NOMO-1 treated with DMSO at 0.1 percent for 48 hours (cell line): Measurements from ENCODE around the gene KCNJ15.

Experiments
- DNase-seq: peaks from one replicate; lab custom pipeline; 2025; ENCODE audit not compliant: unreplicated experiment; lab: John Stamatoyannopoulos, UW

The KCNJ15 gene

DNA sequence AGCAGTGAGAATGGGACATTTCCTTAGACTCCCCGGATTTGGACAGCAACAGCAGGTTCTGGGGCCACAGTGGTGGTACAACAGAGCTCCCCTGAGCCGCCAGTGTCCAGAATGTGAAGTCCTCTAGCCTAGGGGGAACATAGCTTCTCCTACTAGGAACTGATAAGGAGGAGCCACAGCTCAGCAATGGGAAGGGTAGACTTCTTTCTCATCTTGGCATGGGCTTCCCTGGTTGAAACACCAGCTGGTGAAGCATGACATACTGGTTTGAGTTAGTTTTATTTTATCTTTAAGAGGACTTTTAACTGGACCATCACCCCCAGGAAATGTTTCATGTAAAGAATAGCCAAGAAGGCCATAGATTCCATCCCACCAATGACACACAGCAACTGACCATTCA is 68.4 kb downstream of the KCNJ15 start:
- no peak for DNase-seq

GRCh38 chr21:38325731-38326420 is 69.1 kb downstream of the KCNJ15 start:
- no peak for DNase-seq

- no peak for DNase-seq
Observed at GRCh38 chr21:38326429-38326828, 69.6 kb downstream of the KCNJ15 start.

- no peak for DNase-seq
Observed at GRCh38 chr21:38326899-38327298, 70.1 kb downstream of the KCNJ15 start.

DNA sequence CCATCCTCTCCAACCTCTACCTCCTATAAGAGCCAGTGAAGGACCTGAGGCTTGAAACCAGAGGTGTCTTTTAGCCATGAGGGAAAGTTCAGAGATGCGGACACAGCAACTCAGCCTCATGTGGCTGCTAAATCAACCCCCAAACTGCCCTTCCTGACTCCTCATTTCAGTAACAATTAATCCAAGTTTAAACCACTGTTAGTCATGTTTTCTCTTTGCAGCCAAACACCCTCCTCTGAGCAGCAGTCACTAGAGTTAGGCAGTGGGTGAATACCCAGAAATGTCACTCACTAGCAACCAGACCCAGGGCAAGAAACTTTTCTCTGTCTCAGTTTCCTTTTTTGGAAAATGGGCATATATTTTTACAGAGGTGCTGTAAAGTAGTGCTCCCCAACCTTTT is 71.2 kb downstream of the KCNJ15 start:
- DNase-seq: no peak

GRCh38 chr21:38329162-38329561 is 72.4 kb downstream of the KCNJ15 start:
- DNase-seq: no peak

DNA sequence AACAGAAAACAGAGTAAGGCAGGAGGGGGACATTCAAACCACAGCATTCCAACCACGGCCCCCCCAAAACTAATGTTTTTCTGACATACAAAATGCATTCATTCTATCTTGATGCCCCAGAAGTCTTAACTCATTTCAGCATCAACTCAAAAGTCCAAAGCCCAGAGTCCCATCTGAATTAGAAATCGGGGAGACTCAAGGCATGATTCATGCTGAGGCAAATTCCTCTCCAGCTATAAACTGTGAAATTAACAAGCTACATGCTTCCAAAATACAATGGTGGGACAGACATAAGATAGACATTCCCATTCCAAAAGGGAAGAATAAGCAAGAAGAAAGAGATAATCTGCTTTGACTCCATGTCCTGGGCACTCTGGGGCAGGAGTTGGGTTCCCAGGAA is 73.9 kb downstream of the KCNJ15 start:
- no peak for DNase-seq

GRCh38 chr21:38333301-38334272 is 76.8 kb downstream of the KCNJ15 start:
- peak; percentile 50 for DNase-seq

DNA sequence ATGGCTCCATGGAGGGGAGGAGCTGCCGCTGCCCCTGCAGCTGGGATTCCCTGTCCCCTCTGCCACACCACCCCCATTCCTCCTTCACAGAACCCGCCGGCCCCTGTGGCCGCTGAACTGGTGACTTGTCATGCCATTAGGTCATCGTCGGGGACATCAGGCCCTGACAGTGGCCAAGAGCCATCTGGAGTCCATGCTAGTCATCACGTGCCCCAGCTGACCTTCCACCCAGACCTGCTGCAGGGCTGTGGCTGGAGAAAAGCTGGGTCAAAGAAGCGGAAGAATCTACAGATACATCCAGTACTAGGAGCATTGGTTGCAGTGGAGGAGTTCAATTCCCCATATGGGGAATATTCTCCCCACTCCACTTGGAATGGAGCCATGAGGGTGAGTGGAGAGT is 78.1 kb downstream of the KCNJ15 start:
- no peak for DNase-seq

GRCh38 chr21:38337793-38338192 is 81.0 kb downstream of the KCNJ15 start:
- no peak for DNase-seq

GRCh38 chr21:38340131-38340530 is 83.3 kb downstream of the KCNJ15 start:
- DNase-seq: no peak

DNA sequence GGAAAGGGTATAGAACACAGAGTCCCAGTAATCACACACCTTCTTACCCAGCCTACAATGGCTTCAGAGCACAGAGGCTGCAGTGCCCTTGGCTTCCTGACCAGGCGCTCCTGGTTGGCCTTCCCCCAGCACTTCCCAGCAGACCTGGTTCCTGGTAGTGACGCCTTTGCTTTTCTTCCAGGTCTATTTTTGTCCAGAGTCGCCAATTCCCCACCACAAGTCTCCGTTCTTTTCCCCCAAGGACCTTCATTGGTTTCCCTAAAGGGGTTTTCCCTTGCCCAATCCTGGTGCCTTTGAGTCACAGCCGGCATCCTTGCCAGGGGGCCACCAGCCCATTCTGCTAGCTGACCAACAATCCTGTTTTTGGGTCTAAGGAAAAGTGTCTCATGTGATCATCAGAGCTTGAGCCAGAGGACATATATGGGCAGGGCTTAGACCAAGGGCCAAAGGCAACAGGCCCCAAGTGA is 84.8 kb downstream of the KCNJ15 start:
- DNase-seq: no peak

- DNase-seq: no peak
Observed at GRCh38 chr21:38342739-38343138, 85.9 kb downstream of the KCNJ15 start.

DNA sequence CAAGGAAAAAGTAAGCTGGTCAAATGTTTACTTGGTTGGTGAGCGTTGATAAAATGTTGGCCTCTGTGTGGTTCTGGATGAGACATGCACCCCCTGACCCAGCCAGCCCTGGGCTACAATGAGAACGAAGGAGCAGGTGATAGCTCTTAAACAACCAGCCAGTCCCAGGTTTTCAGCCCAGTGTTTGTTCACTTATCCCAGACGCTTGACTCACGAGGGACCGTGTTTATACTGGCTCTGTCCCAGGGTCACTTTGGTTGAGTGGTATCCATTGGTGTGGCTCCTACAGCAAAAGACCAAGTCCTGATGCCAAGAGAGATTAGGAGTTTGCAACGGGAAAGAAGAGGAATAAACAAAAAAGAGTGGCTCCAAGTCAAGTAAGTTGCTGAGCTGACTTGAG is 86.9 kb downstream of the KCNJ15 start:
- no peak for DNase-seq

DNA sequence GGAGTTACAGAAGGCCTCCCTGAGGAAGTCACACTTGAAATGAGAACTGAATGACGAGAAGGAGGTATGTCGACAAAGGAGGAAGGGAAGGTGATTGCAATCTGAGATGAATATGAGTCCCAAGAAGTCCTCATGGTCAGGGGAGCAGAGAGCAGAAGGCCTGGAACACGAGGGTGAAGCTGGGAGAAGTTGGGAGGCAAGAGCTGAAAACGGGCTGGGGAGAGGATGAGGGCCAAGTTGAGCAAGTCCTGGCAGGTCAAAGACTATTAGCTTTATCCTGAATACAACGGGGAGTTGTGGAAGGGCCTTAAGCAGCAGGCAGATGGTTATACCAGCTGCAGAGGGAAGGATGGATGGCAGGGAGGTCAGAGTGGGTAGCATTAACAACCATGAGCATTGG is 89.5 kb downstream of the KCNJ15 start:
- DNase-seq: no peak

- no peak for DNase-seq
Observed at GRCh38 chr21:38349111-38349746, 92.4 kb downstream of the KCNJ15 start.

DNA sequence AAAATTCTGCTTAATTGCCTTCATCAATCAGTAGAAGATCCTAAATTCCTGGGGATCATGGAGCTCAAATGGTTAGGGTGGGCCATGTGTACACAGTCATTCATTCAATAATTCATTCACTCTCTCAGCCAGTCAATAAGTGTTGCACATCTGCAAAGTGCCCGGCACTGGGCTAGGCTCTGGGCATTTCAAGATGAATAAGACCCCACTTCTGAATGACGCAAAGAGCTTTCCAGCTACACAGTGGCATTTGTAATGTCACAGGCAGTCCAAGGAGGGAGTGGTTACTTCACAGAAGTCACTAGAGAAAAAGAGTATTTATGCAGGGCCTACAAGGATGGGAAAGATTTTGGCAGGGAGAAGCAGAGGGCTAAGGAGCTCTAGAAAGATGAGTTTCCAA is 93.2 kb downstream of the KCNJ15 start:
- no peak for DNase-seq

- no peak for DNase-seq
Observed at GRCh38 chr21:38350684-38351083, 93.9 kb downstream of the KCNJ15 start.

GRCh38 chr21:38351176-38351959 is 94.6 kb downstream of the KCNJ15 start:
- no peak for DNase-seq

- peak; percentile 35 for DNase-seq
Observed at GRCh38 chr21:38351961-38352521, 95.2 kb downstream of the KCNJ15 start.
